Choroid plexus epithelial cell (primary cell): ENCODE measurements around the gene NFIC.
"Not testable (repeated sequence)": the region's sequence is repeated elsewhere in the genome, so short reads cannot be mapped to it uniquely, and the experiment has no call there.

Experiments
- DNase-seq: peaks from one replicate; pipeline ENCODE4 v3.0.0-alpha.2; 2010; ENCODE audit warnings: low read depth
- H3K4me3 ChIP-seq: 2 replicates; pipeline ENCODE4 v1.5.1; 2011; ENCODE audit warnings: low read depth, mild to moderate bottlenecking, control low read depth, low read length, moderate library complexity
- TF ChIP-seq, protein P1 (sequence below): conservative IDR thresholded peaks from 2 replicates; pipeline ENCODE4 v1.5.1; 2011; ENCODE audit warnings: low read depth, mild to moderate bottlenecking, control low read depth, inconsistent platforms, low read length, moderate library complexity

The NFIC gene

DNA sequence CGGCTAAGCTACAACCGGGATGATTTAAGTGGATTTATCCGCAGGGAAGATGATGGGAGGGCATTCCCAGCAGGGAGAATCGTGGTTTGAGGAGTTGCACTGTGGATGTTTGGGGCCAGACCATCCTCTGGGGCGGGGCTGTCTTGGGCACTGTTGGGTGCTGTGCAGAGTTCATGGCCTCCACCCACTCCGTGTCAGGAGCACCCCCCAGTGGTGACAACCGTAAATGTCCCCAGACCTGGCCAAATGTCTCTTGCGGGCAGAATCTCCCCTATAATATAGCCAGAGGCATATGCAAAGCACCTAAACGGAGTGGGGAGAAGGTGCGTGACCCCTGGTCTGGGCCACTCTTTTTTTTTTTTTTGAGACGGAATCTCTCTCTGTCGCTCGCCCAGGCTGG, 73.7 kb downstream of the NFIC start:
- H3K4me3 ChIP-seq = no peak overlapping the region
- TF ChIP-seq, protein P1, sequence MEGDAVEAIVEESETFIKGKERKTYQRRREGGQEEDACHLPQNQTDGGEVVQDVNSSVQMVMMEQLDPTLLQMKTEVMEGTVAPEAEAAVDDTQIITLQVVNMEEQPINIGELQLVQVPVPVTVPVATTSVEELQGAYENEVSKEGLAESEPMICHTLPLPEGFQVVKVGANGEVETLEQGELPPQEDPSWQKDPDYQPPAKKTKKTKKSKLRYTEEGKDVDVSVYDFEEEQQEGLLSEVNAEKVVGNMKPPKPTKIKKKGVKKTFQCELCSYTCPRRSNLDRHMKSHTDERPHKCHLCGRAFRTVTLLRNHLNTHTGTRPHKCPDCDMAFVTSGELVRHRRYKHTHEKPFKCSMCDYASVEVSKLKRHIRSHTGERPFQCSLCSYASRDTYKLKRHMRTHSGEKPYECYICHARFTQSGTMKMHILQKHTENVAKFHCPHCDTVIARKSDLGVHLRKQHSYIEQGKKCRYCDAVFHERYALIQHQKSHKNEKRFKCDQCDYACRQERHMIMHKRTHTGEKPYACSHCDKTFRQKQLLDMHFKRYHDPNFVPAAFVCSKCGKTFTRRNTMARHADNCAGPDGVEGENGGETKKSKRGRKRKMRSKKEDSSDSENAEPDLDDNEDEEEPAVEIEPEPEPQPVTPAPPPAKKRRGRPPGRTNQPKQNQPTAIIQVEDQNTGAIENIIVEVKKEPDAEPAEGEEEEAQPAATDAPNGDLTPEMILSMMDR = peak; percentile 57
- no peak for DNase-seq

DNA sequence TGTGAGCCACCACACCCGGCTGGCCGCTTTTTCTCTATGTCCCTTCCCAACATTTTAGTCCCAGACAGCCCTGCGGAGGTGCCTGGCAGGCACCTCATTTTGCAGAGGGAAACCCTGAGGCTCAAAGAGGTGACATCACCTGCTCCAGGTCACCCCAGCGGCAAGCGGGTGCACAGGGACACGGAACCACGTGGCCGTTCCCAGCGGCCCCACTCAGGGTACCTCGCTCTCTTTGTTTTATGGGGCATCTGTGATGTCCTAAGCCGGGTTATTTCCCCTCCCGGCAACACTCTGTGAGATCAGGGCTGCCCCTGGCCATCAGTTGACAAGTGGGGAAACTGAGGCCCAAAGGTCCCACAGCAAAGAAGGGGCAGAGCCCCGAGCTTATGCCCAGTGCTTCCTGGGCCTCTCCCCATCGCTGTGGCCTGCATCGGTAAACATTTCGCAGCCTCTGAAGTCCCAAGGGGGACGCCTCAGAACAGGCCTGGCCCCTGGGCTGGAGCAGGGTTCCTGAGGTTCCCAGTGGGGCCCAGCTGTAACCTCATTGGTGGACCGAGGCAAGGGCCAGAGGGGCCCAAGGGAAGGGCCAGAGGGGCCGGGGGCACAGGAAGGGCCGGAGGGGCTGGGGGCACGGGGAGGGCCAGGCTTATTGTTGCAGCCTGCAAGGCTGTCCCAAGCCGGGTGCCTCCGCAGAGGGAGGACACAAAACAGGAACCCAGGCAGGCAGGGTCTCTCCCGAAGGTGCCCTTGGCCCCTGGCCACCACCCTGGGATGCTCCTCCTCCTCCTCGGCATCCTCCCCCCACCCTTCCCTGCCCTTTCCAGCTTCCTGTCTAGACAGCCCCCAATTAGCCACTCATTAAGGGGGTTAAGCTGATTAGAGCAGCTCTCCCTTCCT, 75.0 kb downstream of the NFIC start:
- no peak for DNase-seq
- H3K4me3 ChIP-seq = no peak overlapping the region
- TF ChIP-seq, protein P1 = no peak

DNA sequence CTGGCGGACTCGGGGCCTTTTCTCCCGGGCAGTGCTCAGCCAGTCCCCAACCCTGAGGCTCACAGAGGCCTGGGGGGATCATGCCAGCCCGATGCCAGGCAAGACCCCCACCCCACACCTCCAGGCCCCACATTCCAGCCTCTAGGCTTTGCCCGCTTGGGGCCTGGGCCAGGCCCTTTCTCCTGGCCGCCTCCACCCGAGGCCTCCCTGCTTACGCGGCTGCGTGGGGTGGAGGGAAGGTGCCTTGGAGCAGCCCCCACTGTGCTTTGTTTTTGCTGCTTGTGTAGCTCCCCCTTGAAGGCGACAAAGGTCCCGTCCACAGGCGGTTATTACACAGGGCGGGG, 75.6 kb downstream of the NFIC start:
- H3K4me3 ChIP-seq = no peak overlapping the region
- DNase-seq = no peak
- TF ChIP-seq, protein P1 = no peak

DNA sequence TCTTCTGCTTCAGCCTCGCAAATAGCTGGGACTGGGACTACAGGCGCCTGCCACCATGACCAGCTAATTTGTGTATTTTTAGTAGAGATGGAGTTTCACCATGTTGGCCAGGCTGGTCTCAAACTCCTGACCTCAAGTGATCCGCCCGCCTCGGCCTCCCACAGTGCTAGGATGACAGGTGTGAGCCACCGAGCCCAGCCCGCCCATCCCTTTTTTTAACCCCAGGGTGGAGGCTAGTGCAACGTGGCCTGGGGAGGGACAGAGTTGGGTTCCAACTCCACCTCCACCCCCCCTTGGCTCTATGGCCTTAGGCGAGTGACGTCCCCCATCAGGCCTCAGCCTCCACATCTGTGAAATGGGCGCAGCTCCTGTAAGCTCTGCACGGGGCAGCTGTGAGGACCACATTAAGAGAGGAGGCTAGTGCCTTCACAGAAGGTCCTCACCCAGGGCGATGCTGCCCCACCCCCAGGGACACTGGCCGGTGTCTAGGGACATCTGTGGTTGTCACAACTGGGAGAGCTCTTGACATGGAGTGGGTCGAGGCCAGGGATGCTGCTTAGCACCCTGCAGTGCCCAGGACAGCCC, 76.2 kb downstream of the NFIC start:
- no peak overlapping the region for H3K4me3 ChIP-seq
- DNase-seq = no peak
- TF ChIP-seq, protein P1 = no peak

DNA sequence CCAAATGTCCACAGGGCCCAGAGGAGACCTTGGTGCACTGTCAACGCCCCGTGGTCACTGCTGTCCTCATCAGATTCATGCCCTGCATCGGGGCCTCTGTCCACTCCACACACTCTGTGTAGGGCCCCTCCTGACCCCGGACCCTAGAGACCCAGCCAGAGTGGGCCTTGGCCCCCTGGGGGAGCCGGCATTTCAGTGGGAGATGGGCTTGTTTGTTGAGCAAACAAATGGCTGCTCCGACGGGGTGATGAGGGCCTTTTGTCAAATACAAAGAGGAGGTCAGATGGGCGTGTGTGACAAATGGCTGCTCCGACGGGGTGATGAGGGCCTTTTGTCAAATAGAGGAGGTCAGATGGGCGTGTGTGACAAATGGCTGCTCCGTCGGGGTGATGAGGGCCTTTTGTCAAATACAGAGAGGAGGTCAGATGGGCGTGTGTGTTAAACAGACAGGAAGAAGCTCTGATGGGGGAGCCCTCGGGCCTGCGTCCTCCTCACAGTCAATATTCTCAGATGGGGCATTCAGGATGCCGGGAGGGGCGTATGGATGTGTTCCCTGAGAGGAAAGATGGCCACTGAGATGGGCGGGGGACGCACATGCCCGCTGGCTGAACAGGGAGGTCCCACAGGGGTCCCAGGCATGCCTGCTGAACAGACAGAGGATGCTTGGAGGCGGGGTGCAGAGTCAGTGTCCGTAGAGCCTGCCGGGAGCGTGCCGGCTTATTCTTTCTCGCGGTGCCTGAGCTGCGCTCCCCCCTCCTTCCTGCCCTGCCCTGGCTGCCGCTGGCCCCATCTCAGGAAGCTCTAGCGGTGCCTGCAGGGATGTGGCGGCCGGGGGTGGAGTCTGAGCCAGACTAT, 77.7 kb downstream of the NFIC start:
- DNase-seq = peak; percentile 72
- H3K4me3 ChIP-seq = no peak overlapping the region
- TF ChIP-seq, protein P1 = peak; percentile 21

- no peak for DNase-seq
- TF ChIP-seq, protein P1 = no peak
- H3K4me3 ChIP-seq = no peak overlapping the region
Observed at GRCh38 chr19:3444695-3445234, 78.4 kb downstream of the NFIC start.

- DNase-seq, H3K4me3 ChIP-seq: not testable (repeated sequence)
Observed at GRCh38 chr19:3446657-3447056, 80.3 kb downstream of the NFIC start.
